Ovary (tissue), 3 donors: Measurements from ENCODE around the gene VPS29.

Experiments
- EP300 ChIP-seq: sonication (generic); formaldehyde crosslinking; IDR thresholded peaks from one replicate; pipeline ENCODE4 v1.6.1; 2017; ENCODE audit warnings: antibody characterized with exemption
- POLR2A ChIP-seq: fragments of 450-650 bp; IDR thresholded peaks from one replicate; pipeline ENCODE4 v1.6.1; 2017; ENCODE audit warnings: antibody characterized with exemption, mild to moderate bottlenecking, moderate library complexity
- TF ChIP-seq, protein P1 (sequence below), 3 donors: fragments of 450-650 bp in 2 of 3; fragments of 200-600 bp in 1 of 3; IDR thresholded peaks; one replicate each; pipeline versions ENCODE4 v1.5.1 to v1.8.0; 2016 to 2022; ENCODE audit warnings: antibody characterized with exemption in 3 of 3, mild to moderate bottlenecking in 1 of 3
- donor health status: DM: no; HTN: no; CAD: no.

GRCh38 chr12:110505332-110505731, 3.4 kb upstream of the VPS29 start:
- TF ChIP-seq, protein P1, sequence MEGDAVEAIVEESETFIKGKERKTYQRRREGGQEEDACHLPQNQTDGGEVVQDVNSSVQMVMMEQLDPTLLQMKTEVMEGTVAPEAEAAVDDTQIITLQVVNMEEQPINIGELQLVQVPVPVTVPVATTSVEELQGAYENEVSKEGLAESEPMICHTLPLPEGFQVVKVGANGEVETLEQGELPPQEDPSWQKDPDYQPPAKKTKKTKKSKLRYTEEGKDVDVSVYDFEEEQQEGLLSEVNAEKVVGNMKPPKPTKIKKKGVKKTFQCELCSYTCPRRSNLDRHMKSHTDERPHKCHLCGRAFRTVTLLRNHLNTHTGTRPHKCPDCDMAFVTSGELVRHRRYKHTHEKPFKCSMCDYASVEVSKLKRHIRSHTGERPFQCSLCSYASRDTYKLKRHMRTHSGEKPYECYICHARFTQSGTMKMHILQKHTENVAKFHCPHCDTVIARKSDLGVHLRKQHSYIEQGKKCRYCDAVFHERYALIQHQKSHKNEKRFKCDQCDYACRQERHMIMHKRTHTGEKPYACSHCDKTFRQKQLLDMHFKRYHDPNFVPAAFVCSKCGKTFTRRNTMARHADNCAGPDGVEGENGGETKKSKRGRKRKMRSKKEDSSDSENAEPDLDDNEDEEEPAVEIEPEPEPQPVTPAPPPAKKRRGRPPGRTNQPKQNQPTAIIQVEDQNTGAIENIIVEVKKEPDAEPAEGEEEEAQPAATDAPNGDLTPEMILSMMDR (IDR thresholded peaks at IDR 0.05) = no peak
- no peak for TF ChIP-seq POLR2A
- TF ChIP-seq EP300 = no peak
